H9 (cell line): ENCODE measurements around the gene DOK5. TPM values are rescaled to one million over a fixed set of nuclear protein-coding genes. Genes with fewer than 3 reads are reported as not detected.

Source experiments
- DNase-seq: peaks from one replicate; pipeline ENCODE4 v3.0.0-alpha.2; 2017
- H2AFZ ChIP-seq: one replicate; pipeline ENCODE4 v1.6.1; 2013; ENCODE audit warnings: mild to moderate bottlenecking, low read length, control low read depth, moderate library complexity
- H2AK5ac ChIP-seq: 2 replicates; pipeline ENCODE4 v1.6.1; 2013; ENCODE audit warnings: low read length, control low read depth, mixed read lengths; ENCODE audit not compliant: insufficient read length
- H2BK120ac ChIP-seq: one replicate; pipeline ENCODE4 v1.6.1; 2013; ENCODE audit warnings: low read depth, mild to moderate bottlenecking, low read length, control low read depth, inconsistent platforms; ENCODE audit not compliant: poor library complexity, severe bottlenecking
- H2BK12ac ChIP-seq: 2 replicates; pipeline ENCODE4 v1.6.1; 2013; ENCODE audit warnings: low read length, control low read depth, mixed read lengths, low read depth; ENCODE audit not compliant: insufficient read length
- H2BK15ac ChIP-seq: 2 replicates; pipeline ENCODE4 v1.6.1; 2013; ENCODE audit warnings: low read depth, low read length, control low read depth
- H2BK20ac ChIP-seq: one replicate; pipeline ENCODE4 v1.6.1; 2013; ENCODE audit warnings: low read depth, mild to moderate bottlenecking, low read length, control low read depth, inconsistent platforms; ENCODE audit not compliant: poor library complexity, severe bottlenecking
- H2BK5ac ChIP-seq: 2 replicates; pipeline ENCODE4 v1.6.1; 2013; ENCODE audit warnings: low read length, control low read depth, mixed read lengths; ENCODE audit not compliant: insufficient read length
- H3K14ac ChIP-seq: 2 replicates; pipeline ENCODE4 v1.6.1; 2013; ENCODE audit warnings: low read length, control low read depth; ENCODE audit not compliant: insufficient read depth
- H3K18ac ChIP-seq: 2 replicates; pipeline ENCODE4 v1.6.1; 2013; ENCODE audit warnings: low read depth, mild to moderate bottlenecking, mixed read lengths, low read length, control low read depth; ENCODE audit not compliant: insufficient read length
- H3K23ac ChIP-seq: 2 replicates; pipeline ENCODE4 v1.6.1; 2013; ENCODE audit warnings: low read length, control low read depth, mixed read lengths, low read depth; ENCODE audit not compliant: insufficient read length
- H3K23me2 ChIP-seq: 2 replicates; pipeline ENCODE4 v1.6.1; 2013; ENCODE audit warnings: low read depth, mild to moderate bottlenecking, mixed read lengths, low read length, control low read depth; ENCODE audit not compliant: insufficient read length, poor library complexity, severe bottlenecking
- H3K27ac ChIP-seq: 2 replicates; pipeline ENCODE4 v1.5.1; 2013; ENCODE audit warnings: low read length, control low read depth, mixed read lengths, low read depth; ENCODE audit not compliant: insufficient read length
- H3K27me3 ChIP-seq: 2 replicates; pipeline ENCODE4 v1.6.1; 2013; ENCODE audit warnings: low read length, control low read depth, inconsistent platforms; ENCODE audit not compliant: insufficient read depth
- H3K4ac ChIP-seq: 2 replicates; pipeline ENCODE4 v1.6.1; 2013; ENCODE audit warnings: low read depth, mild to moderate bottlenecking, control low read depth, inconsistent platforms, low read length, moderate library complexity
- H3K4me1 ChIP-seq: 2 replicates; pipeline ENCODE4 v1.6.1; 2013; ENCODE audit warnings: low read length, control low read depth, inconsistent platforms; ENCODE audit not compliant: insufficient read depth
- H3K4me2 ChIP-seq: 2 replicates; pipeline ENCODE4 v1.6.1; 2013; ENCODE audit warnings: low read length, control low read depth, mixed read lengths; ENCODE audit not compliant: insufficient read length, insufficient read depth
- H3K56ac ChIP-seq: 2 replicates; pipeline ENCODE4 v1.6.1; 2013; ENCODE audit warnings: low read depth, mild to moderate bottlenecking, mixed read lengths, low read length, control low read depth; ENCODE audit not compliant: insufficient read length
- H3K79me1 ChIP-seq: 2 replicates; pipeline ENCODE4 v1.6.1; 2013; ENCODE audit warnings: low read depth, mild to moderate bottlenecking, moderate library complexity, low read length, control low read depth, inconsistent platforms; ENCODE audit not compliant: insufficient read depth, poor library complexity, severe bottlenecking
- H3K79me2 ChIP-seq: 2 replicates; pipeline ENCODE4 v1.6.1; 2013; ENCODE audit warnings: low read length, control low read depth, inconsistent platforms; ENCODE audit not compliant: insufficient read depth
- H3K9ac ChIP-seq: 2 replicates; pipeline ENCODE4 v1.6.1; 2013; ENCODE audit warnings: low read length, control low read depth, mixed read lengths; ENCODE audit not compliant: insufficient read length; ENCODE audit errors: extremely low read depth
- H3K9me3 ChIP-seq: one replicate; pipeline ENCODE4 v1.6.1; 2013; ENCODE audit warnings: low read depth, low read length, inconsistent platforms; ENCODE audit not compliant: control insufficient read depth
- H3T11ph ChIP-seq: one replicate; pipeline ENCODE4 v1.6.1; 2013; ENCODE audit warnings: mild to moderate bottlenecking, low read length, control low read depth, inconsistent platforms
- H4K20me1 ChIP-seq: one replicate; pipeline ENCODE4 v1.6.1; 2013; ENCODE audit not compliant: control insufficient read depth, insufficient read length, insufficient read depth
- H4K5ac ChIP-seq: 2 replicates; pipeline ENCODE4 v1.6.1; 2013; ENCODE audit warnings: low read depth, mild to moderate bottlenecking, mixed read lengths, low read length, control low read depth; ENCODE audit not compliant: insufficient read length
- H4K8ac ChIP-seq: replicated peaks from 2 replicates; pipeline ENCODE4 v1.6.1; 2013; ENCODE audit warnings: low read length, control low read depth, mixed read lengths, low read depth; ENCODE audit not compliant: insufficient read length
- H4K91ac ChIP-seq: 2 replicates; pipeline ENCODE4 v1.6.1; 2013; ENCODE audit warnings: low read depth, mild to moderate bottlenecking, moderate library complexity, mixed read lengths, low read length, control low read depth; ENCODE audit not compliant: insufficient read length
- H3K27ac Mint-ChIP-seq, 3 experiments: 2 replicates in 2 of 3; 3 replicates in 1 of 3; pipeline ENCODE4 v1.8.0; 2020 to 2021; ENCODE audit warnings: mixed read lengths in 3 of 3, mild to moderate bottlenecking in 1 of 3, moderate library complexity in 1 of 3
- H3K27me3 Mint-ChIP-seq: 2 replicates; pipeline ENCODE4 v1.8.0; 2021; ENCODE audit warnings: low read depth, mild to moderate bottlenecking, moderate library complexity, mixed read lengths
- H3K36me3 Mint-ChIP-seq, 3 experiments: 2 replicates in 2 of 3; 3 replicates in 1 of 3; pipeline ENCODE4 v1.8.0; 2020 to 2021; ENCODE audit warnings: low read depth in 3 of 3, mixed read lengths in 3 of 3; ENCODE audit not compliant: insufficient read depth in 1 of 3
- H3K4me1 Mint-ChIP-seq, 2 experiments: 2 replicates each; pipeline ENCODE4 v1.8.0; 2020; ENCODE audit warnings: mixed read lengths in 2 of 2
- H3K4me3 Mint-ChIP-seq, 2 experiments: 2 replicates in 1 of 2; 3 replicates in 1 of 2; pipeline ENCODE4 v1.8.0; 2020 to 2021; ENCODE audit warnings: mild to moderate bottlenecking in 2 of 2, mixed read lengths in 2 of 2, moderate library complexity in 1 of 2
- H3K9me3 Mint-ChIP-seq, 2 experiments: 2 replicates in 1 of 2; 3 replicates in 1 of 2; pipeline ENCODE4 v1.8.0; 2020; ENCODE audit warnings: mild to moderate bottlenecking in 2 of 2, mixed read lengths in 2 of 2, moderate library complexity in 1 of 2
- CTCF ChIP-seq: fragments of 200-600 bp; sonication (generic); conservative IDR thresholded peaks from 3 replicates; pipeline ENCODE4 v1.8.0; 2021; ENCODE audit warnings: antibody characterized with exemption, mild to moderate bottlenecking
- WGBS: extraction: QIAGEN DNeasy Blood & Tissue Kit; methylation state at CpG from one replicate; pipeline ENCODE4 v1.1.7; 2013; ENCODE audit warnings: missing lambda C conversion rate, low lambda C conversion rate, mixed read lengths; ENCODE audit not compliant: insufficient read length; ENCODE audit errors: extremely low coverage; 5-methylcytosine and 5-hydroxymethylcytosine counted together
- total RNA-seq: library from RNA; stranded (reverse); gene quantifications from 2 replicates; pipeline ENCODE4 v1.2.1, GENCODE V29; 2021

DOK5 gene
- total RNA-seq, 1 experiment from 2014 or later: 4.5 TPM

DNA sequence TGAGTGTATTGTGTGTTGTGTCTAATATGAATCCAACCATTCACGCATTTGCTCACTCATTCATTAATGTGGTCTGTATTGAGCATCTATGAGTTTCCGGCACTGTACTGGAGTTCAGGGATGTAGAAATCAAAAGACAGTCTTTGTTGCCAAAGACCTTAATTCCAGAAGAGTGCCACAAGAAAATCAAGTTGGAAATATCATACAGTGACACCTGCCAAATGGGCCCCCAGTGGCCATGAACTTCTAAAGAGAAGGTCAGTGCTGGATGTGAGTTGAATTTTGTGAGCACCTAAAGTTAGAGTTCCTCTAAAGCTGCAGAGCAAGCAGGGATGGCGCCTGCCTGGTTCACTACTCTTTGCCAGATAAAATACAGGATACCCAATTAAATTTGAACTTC, 175.9 kb downstream of the DOK5 start:
- Histone ChIP-seq H3K4me2 (no peak overlapping the region), H3K4me1 (no peaks in the 10 kb centered on the region), H3K79me1 (no peaks in the 10 kb centered on the region), H2BK20ac (no peak overlapping the region), H3K9me3 (no peaks in the 10 kb centered on the region), H3K79me2 (no peaks in the 10 kb centered on the region), H2BK15ac (no peak overlapping the region), H2AFZ (no peak overlapping the region), H2BK5ac (no peak overlapping the region), H3K18ac (no peak overlapping the region), H3K27me3 (no peaks in the 10 kb centered on the region), H3K23me2 (no peaks in the 10 kb centered on the region), H4K91ac (no peak overlapping the region), H3K23ac (no peak overlapping the region), H2AK5ac (no peak overlapping the region), H4K8ac (no peak overlapping the region), H2BK120ac (no peak overlapping the region), H3K9ac (no peak overlapping the region), H4K5ac (no peak overlapping the region), H3K14ac (no peak overlapping the region), H2BK12ac (no peak overlapping the region), H3K4ac (no peak overlapping the region), H3K27ac (no peak overlapping the region), H3K56ac (no peak overlapping the region), H4K20me1 (no peaks in the 10 kb centered on the region), H3T11ph (no peak overlapping the region)
- H3K27me3 Mint-ChIP-seq: no peaks in the 10 kb centered on the region
- H3K27ac Mint-ChIP-seq: no peak overlapping the region
- WGBS: no CpG with 5 or more reads among the region's 3 CpGs
- DNase-seq: no peak
- no peak overlapping the region for H3K4me3 Mint-ChIP-seq
- H3K36me3 Mint-ChIP-seq: no peaks in the 10 kb centered on the region
- no peaks in the 10 kb centered on the region for H3K9me3 Mint-ChIP-seq
- no peak for TF ChIP-seq CTCF
- peaks cover 7 to 10% of the 10 kb centered on the region in 2 experiments for H3K4me1 Mint-ChIP-seq
